Fibroblast of skin of left quadriceps (primary cell): ENCODE measurements around the gene RELL1.
"Not testable (repeated sequence)": the region's sequence is repeated elsewhere in the genome, so short reads cannot be mapped to it uniquely, and the experiment has no call there.

ENCODE experiments used
- DNase-seq, 2 experiments: peaks; one replicate each; pipeline ENCODE4 v3.0.0-alpha.2; 2013; ENCODE audit warnings: low read depth in 2 of 2

RELL1 gene

DNA sequence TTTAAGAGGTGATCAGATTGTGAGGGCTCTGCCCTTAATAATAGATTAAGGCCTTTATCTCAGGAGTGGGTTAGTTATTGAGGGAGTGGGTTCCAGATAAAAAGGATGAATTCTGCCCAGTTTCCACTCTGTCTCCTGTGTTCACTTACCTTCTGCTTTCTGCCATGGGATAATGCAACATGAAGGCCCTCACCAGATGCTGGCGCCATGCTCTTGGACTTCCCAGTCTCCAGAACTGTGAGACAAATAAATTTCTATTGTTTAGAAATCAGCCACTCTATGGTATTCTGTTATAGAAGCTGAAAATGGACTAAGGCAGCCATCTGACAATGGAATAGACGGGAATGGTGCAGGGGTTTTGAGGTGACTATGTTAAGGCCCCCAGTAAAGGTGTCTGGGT lies 6.9 kb upstream of the RELL1 start:
- DNase-seq, result no peak

DNA sequence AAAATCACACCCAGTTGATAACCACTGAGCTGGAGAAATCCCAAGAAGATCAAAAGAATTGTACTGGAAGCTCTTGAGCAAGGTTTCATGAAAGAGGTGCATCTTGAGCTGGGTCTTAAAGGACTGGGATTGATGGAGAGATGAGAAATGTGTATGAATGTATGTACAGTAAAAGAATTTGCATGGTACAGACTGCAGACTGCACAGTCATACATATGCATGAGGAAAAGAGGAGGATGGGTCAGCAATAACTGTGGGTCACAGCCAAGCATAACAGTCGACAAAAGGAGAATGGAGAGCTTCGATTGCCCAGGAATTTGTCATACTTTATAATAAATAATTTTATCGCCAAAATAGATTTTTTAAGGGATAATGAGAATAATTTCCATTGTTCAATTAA lies 4.8 kb upstream of the RELL1 start:
- no peak for DNase-seq

DNA sequence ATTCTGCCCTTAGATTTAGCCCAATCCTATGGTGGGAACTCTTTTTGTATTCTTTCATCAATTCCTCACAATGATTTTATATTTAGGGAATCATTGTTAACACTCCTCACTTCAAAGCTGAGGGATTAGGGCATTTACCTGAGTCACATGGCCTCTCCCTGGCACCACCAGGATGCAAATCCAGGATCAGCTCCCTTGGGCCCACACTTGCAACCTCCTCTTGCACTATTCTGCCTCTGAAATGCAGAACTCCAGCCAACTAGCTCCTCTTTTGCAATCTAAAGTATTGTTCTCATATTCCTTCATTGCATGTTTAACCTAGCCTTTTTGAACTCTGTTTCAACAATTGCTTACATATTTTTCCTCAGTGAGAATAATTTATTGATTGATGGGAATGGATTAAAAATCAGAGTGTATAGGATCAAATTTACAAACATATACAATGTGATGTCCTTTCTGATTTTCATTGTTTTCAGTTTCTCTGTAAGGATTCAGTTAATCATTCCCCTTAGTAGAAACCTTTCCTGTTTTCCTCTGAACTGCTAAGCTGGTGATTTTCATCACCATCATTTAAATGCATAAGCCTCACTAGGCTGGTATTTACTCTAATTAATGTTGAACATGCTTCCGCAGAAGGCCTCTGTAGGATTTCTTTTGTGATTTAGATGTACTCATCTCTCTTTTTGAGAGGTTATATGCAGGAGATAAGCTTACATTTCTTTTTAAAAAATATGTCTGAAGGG lies 3.3 kb upstream of the RELL1 start:
- DNase-seq, result no peak

DNA sequence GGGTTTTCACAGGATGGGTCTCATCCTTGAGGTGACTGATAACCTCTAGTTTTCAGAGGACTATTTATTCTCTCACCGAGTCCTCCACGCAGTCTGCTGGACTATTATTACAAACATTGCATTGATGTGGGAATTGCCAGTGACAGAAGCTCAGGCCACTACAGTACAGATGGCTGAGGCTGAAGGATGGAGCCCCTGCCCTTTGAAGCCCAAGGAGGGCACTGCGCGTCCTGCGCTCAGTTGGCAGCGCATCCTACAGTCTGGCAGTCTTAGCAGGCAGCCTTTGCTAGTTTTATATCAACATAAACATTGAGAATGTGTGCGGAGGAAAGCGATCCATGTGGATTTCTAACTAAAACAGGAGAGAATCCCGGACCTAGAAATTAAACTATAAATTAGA lies 1.5 kb upstream of the RELL1 start:
- no peak for DNase-seq

DNA sequence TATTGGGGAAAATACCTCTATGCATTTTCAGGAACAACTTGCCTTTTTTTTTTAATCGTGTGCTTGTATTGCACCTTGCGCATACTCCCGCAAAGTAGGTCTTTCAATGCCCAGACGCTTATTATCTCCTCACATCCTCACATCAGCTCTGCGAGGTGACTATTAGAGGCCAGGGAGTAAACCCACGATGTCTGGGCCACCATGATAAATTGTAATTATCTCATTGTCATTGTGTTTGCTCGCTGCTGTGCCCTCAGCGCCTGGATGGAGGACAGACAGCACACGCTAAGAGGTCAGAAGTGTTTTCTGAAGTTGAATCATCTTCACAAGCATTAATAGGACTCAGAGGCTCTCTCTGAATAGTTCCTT lies 1.0 kb upstream of the RELL1 start:
- DNase-seq, result no peak

DNA sequence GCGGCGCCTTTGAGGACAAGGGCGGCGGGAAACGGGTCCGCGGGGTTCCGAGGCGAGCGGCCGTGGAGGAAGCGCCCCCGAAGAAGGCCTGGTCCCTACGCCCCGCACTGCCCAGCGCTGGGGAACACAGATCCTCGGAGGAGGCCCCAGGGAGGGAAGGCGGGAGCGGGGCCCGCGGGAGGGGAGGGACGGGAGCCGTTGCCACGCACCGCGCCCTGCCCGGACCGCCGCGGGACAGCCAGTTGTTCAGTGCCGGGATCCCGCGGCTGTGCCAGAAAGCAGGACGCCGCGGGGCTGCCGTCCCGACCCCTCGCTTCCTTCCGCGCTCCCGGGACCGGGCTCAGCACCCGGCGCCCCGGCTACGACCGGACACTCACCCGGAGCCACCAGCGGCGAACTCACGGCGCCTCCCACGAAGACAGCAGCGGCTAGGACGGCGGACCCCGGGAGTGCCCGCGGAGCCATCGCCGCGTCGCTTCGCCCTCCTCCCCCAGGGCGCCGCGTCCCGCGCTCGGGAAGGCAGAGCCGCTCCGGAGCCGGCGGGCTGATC lies 278 bp downstream of the RELL1 start:
- no peak for DNase-seq

DNA sequence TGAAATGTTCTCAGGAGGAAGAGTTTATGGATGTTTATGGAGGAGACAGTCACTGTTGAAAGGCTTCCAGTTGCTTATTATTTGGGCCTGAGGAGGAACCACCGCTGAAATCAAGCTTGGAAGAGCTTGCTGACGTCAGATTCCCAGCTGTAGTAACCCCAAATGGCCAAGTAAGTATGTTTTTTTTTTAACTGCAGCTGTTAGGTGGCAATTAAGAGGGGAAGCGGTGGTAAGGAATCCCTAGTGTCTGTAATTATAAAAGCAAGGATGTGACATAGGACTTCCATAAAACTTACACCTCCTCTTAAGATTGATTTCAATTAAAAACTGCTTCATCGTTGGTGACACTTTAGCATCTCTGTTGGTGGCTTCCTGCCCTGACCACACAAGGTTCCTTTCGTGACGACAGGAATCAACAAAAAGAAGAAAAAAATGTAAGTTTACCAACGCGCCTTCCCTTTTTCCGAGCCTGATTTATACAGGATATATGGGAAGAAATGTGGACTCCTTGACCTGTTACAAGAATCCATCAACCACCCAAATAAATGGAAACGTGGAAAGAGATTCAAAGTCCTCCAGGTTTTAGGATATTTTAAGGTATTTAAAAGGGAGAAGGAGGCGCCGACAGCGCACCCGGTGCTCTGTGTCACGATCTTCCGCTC lies 884 bp downstream of the RELL1 start:
- DNase-seq, result no peak

DNA sequence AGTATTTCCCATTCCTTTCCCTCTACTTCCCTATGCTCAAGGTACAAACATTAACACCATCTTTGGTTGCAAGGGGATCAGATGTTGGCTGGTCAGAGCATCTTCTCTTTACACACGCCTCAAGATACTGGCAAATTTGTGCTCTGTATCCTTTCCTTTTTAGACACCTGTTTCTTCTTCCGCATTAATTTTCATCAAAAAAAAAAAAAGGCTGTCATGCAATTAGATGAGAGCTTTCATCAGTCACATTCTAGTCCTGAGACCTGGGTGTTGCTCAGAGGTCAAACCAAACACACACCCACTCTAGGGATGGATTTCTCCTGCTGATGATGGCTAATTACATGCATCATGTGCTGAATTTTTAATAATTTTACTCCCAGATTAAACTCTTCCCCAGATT lies 2.0 kb downstream of the RELL1 start:
- no peak for DNase-seq

DNA sequence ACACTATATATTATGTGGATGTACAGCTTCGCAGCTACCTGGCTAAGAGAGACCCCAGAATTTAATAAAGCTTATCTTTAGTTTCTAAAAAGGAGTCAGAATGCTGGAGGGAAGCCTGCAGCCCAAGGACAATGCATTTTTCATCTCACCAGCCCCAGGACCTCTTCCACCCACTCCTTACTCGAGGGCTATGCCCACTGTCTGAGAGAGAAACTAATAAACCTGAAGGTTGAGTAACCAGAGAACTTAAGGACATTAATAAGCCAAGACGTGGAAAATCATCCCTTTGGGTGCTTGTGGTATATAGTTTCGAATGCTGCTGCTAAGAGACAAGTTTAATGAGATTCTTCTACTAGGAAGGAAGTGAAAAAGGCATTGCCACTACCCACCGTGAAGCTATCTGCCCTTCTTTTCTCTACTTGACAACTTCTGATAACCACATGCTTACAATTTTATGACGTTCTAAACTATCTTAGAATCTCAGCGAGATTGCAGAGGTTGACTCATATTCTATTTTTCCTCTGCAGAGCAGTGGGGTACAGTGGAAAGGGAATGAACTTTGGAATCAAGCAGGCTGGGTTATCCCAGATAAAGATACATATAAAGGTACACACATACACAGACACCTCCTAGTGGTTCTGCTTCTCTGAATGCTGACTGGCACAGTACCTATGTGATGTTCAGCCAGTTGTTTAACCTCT lies 3.3 kb downstream of the RELL1 start:
- no peak for DNase-seq

DNA sequence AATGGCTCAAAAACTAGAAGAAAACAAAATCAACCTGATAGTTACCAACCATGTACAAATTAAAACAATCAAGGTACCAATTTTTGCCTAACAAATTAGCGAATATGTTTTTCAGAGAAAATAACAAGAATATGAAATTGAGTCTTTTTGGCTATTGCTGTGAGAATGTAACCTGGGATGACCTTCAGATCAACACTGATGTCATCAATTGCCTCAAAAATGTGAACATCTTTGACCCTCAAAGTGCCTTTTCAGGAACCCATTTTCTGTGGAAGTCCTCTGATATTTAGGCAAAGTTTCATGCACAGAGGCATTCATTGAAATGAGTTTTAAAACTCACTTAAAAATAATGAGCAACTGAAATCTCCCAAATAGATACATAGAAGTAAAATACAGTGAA lies 6.1 kb downstream of the RELL1 start:
- DNase-seq, result no peak

DNA sequence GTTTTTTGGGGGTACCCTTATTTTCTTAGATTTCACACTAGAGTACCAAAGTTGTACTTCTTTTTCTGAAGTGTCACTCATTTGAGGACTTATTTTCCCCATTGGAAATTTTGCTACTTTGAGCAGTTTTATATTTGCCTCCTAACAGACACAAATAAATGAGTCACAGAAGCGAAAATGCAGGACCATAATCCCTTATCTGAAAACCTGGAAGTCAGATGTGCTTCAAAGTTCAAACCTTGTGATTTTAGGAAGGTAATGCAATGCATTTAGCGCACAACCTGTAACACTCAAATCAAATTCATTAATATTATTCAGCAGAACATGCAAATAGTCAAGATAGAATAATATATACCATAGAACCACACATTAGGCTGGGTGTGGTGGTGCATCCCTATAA lies 6.9 kb downstream of the RELL1 start:
- DNase-seq, result no peak

DNA sequence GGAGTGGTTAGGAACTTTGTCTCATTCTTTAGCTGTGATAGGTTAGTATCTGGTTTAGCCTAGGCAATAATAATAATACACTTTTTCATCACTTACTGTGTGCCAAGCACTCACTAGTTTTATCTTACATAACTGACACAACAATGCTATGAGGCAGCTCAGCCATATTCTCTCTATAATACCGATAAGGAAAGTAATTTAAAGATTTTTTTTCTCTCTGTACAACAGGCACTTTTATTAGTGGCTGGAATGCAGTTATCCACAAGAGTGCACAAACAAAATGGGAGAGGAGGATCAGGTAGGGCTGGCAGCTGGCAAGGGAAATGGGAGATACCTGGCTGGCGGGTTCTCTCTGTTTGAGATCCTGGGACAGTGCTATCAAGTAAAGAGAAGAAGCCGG lies 7.6 kb downstream of the RELL1 start:
- no peak for DNase-seq

DNA sequence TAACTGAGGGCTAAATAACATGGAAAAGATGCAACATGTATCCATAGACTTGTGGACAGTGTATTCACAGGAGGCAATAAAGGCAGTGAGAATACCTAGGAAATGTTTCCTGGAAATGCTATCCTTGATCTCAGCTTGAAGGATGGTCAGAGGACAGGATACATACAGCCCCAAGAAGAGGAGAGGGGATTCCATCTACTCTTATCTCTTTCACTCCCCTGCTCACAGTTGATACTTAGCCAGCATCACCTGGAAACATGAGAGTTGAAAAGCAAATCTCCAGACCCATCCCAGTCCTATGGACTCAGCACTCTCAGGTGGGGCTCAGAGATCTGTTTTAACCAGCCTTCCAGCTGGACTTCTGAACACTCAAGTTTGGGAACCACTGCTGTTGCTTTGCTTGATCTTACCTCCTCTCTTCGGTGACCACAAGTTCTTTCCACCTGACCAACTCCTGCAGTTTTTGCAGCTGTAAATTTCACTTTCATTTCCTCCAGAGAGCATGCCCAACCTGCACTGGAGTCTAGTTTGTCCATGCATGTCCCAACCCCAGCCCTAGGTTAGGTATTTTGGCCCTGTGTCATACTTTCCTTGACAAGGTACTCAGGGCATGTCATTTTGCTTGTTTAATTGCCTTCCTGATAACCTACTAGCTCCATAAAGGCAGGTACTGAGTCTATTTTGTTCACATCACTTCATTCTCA lies 10.4 kb downstream of the RELL1 start:
- DNase-seq, result no peak

DNA sequence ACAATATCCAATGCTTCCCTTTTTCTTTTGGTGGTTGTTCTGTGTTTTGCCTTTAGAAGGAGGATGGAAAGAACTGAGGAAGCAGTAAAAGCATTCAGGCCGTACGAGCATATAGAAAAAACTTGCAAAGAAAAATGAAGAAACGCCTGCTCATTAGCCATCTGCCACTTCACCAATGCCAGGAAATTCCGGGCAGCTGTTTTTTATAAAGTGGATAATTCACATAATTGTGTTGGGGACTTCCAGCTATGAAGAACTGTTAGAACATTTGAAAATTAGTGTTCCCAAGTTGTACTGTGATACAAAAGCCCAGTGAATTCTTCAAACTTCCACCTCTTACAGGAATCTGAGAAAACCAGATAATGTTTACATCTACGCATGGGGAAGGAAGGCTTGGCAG lies 11.7 kb downstream of the RELL1 start:
- DNase-seq, result no peak

DNA sequence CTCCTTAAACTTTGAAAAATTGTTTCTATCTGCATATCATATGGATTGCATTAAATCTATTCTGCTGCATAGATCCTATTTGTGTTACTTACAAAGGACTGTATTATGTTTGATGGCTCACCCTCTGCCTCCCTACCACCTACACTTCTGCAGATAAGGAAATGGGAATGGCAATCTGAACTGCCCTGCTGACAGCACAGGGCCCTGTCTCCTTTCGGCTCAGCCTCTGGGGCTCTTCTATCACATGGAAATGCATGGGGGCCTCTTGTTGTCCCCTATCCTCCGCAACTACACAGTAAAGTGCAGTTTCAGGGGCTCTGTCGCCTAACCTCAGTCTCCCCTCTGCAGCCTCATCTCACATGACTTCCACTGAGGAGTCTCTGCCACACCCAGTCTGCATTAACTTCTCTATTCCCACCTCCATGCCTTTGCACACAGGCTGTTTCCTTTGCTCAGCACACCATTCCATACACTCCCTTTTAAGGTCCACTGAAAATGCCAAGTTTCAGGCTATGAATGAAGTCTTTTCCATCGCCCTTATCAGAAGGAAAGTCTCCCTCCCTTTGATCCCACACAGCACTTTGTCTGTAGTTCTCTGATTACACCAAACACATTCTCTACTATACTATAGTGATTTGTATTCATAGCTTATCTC lies 12.5 kb downstream of the RELL1 start:
- no peak for DNase-seq

DNA sequence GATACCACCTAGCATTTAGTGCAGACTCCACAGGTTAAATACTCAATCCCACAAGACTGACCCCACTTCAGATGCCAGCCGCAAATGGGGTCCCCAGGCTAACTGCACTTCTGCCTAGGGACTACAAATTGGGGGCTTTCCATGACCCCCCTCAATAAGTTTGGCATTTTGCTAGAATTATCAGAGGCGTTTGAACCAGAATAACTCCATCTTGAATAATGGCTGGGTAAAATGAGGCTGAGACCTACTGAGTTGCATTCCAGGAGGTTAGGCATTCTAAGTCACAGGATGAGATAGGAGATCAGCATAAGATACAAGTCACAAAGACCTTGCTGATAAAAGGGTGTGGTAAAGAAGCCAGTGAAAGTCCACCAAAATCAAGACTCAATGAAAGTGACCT lies 15.1 kb downstream of the RELL1 start:
- DNase-seq, result no peak

DNA sequence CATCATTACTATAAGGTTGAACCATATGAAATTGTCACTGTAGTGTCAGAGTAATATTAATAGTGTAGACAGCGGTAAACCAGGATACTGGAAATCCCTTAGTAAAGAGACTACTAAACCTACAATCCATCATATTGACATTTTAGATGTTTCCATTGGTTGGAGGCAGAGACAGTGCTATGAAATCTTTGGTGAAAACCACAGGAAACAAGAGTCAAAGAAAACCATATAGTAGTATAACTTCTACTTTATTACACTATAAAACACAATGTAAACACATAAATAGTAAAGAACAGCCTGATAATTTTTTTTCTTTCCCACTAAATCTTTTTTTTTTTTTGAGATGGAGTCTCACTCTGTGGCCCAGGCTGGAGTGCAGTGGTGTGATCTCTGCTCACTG lies 15.9 kb downstream of the RELL1 start:
- DNase-seq, result no peak

DNA sequence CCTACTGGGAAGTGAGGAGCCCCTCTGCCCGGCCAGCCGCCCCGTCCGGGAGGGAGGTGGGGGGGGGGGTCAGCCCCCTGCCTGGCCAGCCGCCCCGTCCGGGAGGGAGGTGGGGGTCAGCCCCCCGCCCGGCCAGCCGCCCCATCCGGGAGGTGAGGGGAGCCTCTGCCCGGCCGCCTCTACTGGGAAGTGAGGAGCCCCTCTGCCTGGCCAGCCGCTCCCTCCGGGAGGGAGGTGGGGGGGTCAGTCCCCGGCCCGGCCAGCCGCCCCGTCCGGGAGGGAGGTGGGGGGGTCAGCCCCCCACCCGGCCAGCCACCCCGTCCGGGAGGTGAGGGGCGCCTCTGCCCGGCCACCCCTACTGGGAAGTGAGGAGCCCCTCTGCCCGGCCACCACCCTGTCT lies 17.1 kb downstream of the RELL1 start:
- not testable (repeated sequence) for DNase-seq

DNA sequence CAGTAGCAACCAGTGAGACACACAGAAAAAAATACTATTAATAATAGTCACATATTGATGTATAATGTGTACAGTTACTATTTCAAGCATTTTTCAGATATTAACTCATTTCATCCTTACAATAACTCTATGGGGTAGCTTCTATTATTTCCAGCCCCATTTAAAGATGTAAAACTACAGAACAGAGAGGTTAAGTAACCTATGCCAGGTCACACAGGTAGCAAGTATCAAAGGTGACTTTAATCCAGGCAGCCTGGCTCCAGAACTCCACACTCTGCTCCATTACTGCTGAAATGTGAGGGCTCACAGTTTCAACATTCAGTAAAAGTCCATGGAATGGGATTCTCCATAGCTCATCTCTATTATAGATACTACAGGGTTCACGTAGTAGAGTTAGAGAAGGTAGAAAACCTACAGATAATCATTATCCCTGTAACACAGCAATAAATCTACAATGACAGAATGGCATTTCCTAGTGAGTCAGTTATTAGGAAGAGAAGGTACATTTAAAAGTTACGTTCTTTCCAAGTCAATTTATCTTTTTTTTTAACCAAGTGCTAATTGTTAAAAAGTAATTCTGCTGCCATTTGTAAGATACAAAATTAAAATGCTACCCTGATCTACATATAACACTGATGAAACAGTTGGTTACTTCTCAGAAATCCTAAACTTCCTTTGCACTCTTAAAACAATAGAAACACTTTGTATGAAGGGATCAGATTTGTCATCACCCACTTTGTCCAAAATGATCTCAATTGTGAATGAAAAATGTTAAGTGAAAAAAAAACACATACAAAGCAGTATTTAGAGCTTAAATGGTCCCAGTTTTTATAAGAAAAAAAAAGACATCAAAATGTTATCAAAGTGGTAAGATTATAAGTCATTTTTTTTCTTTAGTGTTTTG lies 18.7 kb downstream of the RELL1 start:
- DNase-seq, result no peak

DNA sequence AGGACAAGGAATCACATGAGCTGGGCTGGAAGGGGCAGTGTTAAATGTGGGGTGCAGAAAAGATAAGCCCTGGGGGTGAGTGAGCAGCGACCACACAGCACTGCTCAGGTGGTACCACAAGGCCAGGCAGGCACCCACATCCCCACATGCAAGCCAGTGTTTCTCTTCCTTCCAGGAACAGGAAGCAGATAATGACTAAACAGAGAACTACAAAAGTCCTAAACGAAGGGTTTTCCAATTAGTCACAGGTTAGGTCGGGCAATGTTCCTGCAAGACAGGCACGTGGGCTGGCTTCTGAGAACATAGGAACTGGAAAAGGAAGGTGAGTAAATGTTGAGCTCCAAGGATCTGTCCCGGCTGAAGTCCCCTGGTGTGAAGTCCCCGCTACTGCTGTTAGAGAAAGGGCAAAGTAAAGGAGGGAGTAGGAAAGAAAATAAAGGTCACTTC lies 19.5 kb downstream of the RELL1 start:
- peak in 1 of 2 experiments; percentile 56 for DNase-seq
